ENCODE measurements around the gene TMEM191C.
"Not testable (repeated sequence)": the region's sequence is repeated elsewhere in the genome, so short reads cannot be mapped to it uniquely, and the experiment has no call there.

Gene TMEM191C

DNA sequence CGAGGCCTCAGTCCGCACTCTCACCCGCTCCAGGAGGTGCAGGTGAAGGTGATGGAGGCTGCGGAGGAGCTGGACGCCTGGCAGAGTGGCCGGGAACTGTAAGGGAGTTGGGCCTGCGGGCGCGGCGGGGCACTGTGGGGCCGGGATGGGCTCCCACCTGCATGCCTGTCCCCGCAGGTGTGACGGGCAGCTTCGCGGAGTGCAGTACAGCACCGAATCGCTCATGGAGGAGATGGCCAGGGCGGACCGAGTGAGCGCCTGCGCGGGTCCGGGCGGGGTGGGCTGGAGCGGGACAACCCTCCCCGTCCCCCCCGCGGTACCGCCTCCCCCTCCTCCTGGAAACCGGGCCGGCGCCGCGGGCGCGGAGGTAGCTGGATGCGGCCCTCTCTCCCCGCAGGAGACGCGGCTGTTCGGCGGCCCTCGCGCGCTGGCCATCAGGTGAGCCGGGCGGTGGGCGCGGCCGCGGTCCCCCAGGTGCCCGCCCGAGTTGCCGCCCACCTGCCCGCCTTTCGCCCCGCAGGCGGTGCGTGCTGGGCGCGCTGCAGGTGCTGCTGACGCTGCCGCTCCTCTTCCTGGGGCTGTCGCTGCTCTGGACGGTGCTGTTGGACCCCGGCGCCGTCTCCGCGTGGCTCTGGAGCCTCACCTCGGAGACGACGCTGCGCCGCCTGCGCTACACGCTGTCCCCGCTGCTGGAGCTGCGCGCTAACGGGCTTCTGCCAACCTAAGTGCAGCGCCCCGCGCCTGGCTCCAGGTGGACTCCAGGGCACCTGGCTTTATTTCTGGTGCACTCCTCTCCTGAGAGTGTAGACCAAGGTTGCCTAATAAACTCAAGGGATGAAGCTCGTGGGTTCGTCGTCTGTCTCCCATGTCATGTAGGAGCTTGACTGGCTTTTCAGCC is 2.2 kb downstream of the TMEM191C start:
- not testable (repeated sequence) for H3K9me3 Mint-ChIP-seq, H3K27ac Mint-ChIP-seq

DNA sequence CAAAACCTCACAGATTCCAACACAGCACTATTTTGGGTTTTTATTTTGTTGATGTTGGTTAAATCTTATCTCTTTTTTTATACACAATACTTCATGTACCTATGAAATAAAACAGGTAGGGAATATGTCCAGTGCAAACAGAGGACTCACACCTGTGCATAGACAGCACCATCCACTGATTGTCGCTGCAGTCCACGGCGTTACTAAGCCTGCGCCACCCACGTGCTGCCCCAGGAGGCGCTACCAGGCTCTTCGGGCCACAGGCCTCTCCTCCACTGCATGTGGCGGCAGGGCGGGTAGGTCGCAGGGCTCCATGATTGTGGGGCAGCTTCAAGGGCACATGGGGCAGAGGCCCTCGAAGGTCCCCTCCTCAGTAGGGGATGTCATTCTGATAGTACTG is 5.8 kb downstream of the TMEM191C start:
- H3K4me3 Mint-ChIP-seq; H3K9me3 Mint-ChIP-seq; H3K36me3 Mint-ChIP-seq (ENCODE audit: low read depth); H3K27ac Mint-ChIP-seq; H3K4me1 Mint-ChIP-seq; H3K27me3 Mint-ChIP-seq (ENCODE audit: low read depth): not testable (repeated sequence)

More for the DNA sequence above, 2.2 kb downstream of the TMEM191C start:
- H3K4me1 Mint-ChIP-seq; H3K36me3 Mint-ChIP-seq (ENCODE audit: low read depth); H3K27me3 Mint-ChIP-seq (ENCODE audit: low read depth); H3K4me3 Mint-ChIP-seq: not testable (repeated sequence)

DNA sequence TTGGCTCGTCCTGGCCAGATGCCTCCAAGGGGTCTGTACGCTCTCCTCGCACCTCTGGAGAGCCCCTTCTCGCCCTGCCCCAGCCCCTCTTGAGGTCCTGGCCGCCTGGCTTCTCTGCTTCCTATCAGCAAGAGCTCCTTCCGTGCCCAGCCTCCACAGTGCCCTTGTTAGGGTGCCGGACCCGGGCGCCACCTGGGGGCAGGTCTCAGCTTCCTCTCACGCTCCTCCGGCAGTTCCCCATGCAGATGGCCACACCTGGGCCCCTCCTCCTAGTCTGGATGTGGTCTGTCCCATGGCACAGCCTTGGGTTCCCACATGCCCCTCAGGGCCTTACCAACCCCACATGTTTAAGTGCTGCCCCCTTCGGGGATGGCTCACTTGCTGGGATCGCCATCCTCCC is 6.5 kb downstream of the TMEM191C start:
- not testable (repeated sequence) for H3K36me3 Mint-ChIP-seq (ENCODE audit: low read depth); H3K9me3 Mint-ChIP-seq; H3K27ac Mint-ChIP-seq; H3K4me1 Mint-ChIP-seq; H3K27me3 Mint-ChIP-seq (ENCODE audit: low read depth); H3K4me3 Mint-ChIP-seq

DNA sequence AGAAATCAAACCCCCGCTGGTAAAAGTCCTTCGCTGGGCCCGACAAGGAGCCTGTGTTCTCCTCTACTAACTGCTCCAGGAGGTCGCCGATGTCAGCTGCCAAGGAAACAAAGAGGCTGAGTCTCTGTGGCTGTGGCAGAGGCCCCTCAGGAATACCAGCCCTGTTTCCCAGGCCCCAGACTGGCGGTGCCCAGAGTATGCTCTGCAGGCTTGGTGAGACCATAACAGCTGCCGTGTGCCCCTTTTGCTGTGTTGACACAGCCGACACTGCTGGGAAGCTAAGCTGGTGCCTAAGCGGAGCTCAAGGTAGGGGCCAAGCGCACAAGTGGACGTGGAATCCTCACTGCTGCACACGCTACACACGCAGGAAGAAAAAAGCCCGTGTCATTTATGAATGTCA is 16.9 kb downstream of the TMEM191C start:
- not testable (repeated sequence) for H3K27me3 Mint-ChIP-seq (ENCODE audit: low read depth); H3K4me1 Mint-ChIP-seq; H3K9me3 Mint-ChIP-seq; H3K36me3 Mint-ChIP-seq (ENCODE audit: low read depth); H3K27ac Mint-ChIP-seq; H3K4me3 Mint-ChIP-seq

DNA sequence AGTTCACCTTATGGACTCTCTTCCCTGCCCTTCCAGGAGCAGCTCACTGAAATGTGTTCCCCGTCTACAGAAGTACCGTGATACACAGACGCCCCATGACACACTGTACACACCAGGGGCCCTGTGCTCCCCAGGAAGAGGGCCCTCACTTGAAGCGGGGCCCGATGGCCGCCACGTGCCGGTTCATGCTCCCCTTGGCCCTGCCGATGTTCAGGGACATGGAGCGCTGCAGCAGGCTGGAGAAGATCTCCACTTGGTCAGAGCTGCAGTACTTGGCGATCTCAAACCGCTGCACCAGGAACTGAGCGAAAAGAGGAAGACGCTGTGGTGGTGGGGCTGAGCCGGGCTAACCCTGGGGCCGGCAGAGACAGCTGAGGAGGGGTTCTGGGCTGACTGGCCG is 20.5 kb downstream of the TMEM191C start:
- H3K4me3 Mint-ChIP-seq; H3K4me1 Mint-ChIP-seq; H3K27me3 Mint-ChIP-seq (ENCODE audit: low read depth): not testable (repeated sequence)

DNA sequence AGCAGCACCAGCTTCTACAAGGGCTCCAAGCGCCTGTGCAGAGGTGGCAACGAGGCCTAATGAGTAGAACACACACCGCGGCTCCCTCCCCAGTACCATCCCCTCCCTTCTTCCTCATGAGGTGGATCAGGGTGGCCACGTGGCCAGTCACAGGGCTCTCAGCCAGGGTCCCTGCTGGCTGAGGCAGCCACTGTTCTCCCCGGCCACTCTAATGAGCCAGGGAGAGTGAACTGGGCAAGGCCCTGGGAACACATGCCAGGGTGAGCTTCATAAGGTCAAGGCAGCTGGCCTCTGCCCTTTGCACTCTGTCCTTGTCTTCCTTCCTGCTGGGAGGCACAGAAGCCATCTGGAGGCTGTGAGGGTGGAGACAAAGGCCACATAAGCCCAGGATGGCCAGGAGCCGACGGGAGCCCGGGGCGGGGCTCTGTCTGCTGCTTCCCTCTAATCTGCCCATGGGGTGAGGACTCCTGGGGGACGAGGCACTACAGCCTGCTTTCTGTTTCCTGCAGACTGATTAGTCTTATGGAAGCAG is 22.0 kb downstream of the TMEM191C start:
- H3K36me3 Mint-ChIP-seq (ENCODE audit: low read depth); H3K9me3 Mint-ChIP-seq; H3K4me1 Mint-ChIP-seq; H3K27ac Mint-ChIP-seq; H3K27me3 Mint-ChIP-seq (ENCODE audit: low read depth); H3K4me3 Mint-ChIP-seq: not testable (repeated sequence)

More for the DNA sequence above, 20.5 kb downstream of the TMEM191C start:
- not testable (repeated sequence) for H3K36me3 Mint-ChIP-seq (ENCODE audit: low read depth); H3K9me3 Mint-ChIP-seq; H3K27ac Mint-ChIP-seq

DNA sequence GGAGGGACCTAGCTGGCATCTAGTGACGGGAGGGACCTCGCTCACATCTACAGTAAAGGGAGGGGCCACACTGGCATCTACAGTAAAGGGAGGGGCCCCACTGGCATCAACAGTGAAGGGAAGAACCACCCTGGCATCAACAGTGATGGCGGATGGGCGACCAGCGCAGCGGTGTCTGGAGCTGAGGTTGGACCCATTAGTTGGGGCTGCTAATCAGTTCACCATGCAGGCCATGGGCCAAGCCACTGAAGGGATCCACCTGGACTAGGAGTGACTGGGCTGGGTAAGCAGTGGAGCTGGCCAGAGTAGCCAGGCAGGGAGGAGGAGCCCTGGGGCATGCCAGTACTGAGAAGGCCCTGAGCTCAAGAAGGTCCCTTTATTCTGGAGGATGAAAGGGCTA is 23.4 kb downstream of the TMEM191C start:
- H3K4me3 Mint-ChIP-seq; H3K27me3 Mint-ChIP-seq (ENCODE audit: low read depth); H3K9me3 Mint-ChIP-seq; H3K4me1 Mint-ChIP-seq; H3K27ac Mint-ChIP-seq; H3K36me3 Mint-ChIP-seq (ENCODE audit: low read depth): not testable (repeated sequence)

DNA sequence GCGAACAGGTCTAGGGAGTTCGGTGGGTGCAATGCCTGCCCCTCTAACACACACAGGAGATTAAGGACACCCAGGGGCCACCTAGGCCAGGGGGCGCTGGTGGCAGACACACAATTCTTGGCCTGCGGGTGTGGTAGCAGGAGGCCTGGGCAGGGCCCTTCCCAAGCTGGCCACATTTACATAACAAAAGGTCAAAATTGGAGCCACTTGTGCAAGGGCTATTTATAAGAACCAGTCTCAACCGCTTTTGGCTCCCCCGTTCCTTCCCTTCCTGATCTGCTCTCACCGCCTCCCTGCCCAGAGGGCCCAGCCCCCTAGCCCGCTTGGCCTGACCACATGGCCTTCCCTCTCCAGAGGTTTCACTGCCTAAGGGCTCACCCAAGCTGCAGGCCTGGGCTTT is 25.1 kb downstream of the TMEM191C start:
- not testable (repeated sequence) for H3K9me3 Mint-ChIP-seq; H3K4me1 Mint-ChIP-seq; H3K4me3 Mint-ChIP-seq; H3K27me3 Mint-ChIP-seq (ENCODE audit: low read depth); H3K36me3 Mint-ChIP-seq (ENCODE audit: low read depth); H3K27ac Mint-ChIP-seq

DNA sequence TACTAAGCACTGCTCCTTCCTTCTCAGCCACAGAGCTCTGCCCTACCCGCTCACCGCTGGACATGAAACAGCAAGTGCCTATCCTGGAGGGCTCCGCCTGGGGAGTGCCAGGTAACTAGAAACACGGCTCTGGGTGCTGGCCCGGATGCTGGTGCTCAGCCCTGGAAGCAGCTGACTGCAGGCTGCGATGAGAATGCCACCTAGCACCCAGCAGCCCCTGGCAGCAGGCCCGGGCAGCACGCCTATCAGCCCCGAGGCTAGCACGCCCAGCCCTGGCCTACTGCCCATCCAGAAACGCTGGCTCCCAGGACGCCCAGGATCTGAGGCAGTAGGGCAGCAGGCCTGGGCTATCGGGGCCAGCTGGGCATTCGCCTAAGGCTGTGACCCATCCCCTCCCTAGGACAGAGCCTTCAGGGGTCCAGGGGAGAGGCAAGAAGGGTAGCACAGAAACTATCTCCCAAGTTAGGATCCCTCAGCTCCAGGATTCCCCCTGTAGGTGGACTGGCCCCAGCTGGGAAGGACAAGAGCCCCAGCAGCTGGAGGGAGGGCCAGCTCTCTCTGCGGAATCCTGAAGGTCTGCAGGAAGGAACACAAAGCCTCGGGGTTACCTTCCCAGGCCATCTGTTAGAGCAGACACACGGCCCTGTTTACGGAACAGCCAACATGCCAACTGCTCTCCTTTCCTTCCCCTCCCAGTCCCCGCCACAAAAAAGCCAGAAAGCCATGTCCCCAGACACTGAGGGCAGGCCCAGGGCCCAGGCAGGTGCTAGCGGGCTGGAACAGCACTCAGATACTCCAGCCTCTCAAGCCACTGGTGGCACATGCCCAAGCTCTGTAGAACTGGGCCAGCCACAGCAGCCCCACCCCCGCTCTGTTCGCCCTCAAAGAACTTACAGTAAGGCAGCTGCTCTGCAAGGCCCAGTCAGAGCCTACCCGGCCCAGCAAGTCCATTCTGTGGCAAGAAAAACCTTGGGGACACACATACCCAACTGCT is 26.9 kb downstream of the TMEM191C start:
- H3K27me3 Mint-ChIP-seq (ENCODE audit: low read depth); H3K4me1 Mint-ChIP-seq; H3K27ac Mint-ChIP-seq; H3K36me3 Mint-ChIP-seq (ENCODE audit: low read depth); H3K4me3 Mint-ChIP-seq; H3K9me3 Mint-ChIP-seq: not testable (repeated sequence)

DNA sequence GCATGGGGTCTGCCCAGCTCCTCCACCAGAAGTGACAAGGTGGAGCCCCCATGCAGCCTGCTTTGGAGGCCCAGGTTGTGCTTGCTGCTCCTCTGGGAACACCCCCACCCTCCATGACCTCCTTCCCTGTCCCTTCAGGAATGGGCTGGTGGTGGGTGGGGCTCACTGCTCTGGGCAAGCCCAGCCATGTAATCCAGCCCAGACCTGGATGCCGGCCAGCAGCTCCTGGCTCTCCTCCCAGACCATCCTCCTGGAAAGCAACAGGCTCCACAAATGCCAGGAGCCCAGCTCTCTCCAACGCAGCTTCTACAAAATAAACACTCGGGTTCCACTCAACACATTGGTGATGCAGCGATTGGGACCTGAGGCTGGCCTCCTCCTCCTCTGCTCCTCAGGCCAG is 30.8 kb downstream of the TMEM191C start:
- not testable (repeated sequence) for H3K36me3 Mint-ChIP-seq (ENCODE audit: low read depth); H3K4me3 Mint-ChIP-seq; H3K27me3 Mint-ChIP-seq (ENCODE audit: low read depth); H3K9me3 Mint-ChIP-seq; H3K4me1 Mint-ChIP-seq; H3K27ac Mint-ChIP-seq

DNA sequence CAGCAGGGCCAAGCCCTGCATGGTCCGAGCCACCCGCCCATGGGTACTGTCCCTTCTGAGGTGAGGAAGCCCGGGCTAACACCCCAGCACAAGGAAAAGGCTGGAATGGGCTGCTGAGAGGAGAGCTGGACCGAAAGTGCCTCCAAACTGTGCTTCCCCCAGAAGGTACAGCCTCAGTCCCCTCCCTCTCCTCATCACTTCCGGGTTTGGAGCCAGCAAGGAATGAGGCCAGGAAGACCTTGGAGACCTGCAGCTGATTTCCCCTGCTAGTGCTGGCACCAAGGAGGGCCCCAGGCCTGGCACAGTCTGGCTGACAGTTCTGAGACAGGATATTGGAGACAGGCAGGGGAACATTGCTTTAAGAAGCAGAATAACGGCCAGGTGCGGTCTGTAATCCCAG is 31.3 kb downstream of the TMEM191C start:
- H3K4me1 Mint-ChIP-seq; H3K36me3 Mint-ChIP-seq (ENCODE audit: low read depth); H3K27me3 Mint-ChIP-seq (ENCODE audit: low read depth); H3K9me3 Mint-ChIP-seq; H3K27ac Mint-ChIP-seq; H3K4me3 Mint-ChIP-seq: not testable (repeated sequence)

DNA sequence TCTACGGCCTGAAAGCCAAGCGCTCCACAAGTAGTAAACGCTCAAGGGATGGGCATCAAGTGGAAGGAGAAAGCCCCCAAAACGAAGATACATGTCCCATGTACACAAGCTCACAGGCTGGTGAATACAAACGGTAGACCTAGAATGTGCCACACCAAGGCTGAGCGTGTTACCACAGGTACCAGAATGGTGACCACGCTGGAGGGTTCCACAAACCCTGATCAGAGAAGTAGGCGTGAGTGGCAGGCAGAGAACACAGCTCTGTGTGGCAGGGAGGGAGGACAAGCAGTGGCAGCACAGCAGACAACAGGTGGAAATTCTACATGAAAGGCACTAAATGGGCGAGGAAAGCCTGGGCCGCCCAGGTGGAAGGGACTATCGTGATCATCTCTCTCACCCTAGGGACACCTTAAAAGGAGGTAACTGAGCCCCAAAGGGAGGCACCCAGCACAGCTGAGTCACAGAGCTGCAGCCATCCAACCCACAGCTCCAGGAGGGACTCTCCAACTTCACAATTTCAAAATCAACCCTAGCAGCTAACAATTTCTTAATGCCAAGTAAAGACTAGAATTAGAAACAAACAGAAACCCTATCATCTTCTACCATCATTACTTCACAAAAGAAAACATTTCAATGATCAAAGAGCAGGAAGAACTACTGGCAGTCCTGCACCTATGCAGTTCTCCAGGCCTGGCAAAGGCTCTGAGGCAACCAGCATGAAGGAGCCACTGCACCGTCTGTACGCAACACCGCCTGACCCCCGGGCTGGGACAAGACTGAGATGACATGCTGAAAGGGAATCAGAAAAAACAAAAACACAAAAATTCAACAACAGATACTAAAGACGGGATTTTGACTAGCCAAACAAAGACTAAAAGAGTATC is 32.7 kb downstream of the TMEM191C start:
- not testable (repeated sequence) for H3K36me3 Mint-ChIP-seq (ENCODE audit: low read depth); H3K4me1 Mint-ChIP-seq; H3K27ac Mint-ChIP-seq; H3K4me3 Mint-ChIP-seq; H3K27me3 Mint-ChIP-seq (ENCODE audit: low read depth); H3K9me3 Mint-ChIP-seq

DNA sequence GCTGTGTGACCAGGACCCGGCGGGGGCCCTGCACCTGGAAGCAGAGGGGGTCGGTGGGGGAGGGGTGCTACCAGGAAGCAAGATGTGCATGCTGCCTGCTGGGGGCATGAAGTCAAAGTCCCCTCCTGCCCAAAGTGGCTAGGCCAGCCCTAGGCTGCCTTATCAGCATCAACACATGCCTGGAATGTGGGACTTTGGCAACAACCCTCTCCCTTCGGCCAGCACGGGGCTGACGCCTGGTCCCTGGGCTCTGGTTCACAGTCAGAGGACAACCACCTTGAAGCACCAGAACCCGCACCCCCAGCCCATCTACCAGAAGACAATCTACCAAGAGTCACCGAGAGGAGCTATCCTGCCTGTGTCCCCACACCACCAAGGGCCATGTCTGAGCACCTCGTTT is 43.2 kb downstream of the TMEM191C start:
- not testable (repeated sequence) for H3K36me3 Mint-ChIP-seq (ENCODE audit: low read depth); H3K27ac Mint-ChIP-seq; H3K27me3 Mint-ChIP-seq (ENCODE audit: low read depth); H3K4me3 Mint-ChIP-seq; H3K9me3 Mint-ChIP-seq; H3K4me1 Mint-ChIP-seq

DNA sequence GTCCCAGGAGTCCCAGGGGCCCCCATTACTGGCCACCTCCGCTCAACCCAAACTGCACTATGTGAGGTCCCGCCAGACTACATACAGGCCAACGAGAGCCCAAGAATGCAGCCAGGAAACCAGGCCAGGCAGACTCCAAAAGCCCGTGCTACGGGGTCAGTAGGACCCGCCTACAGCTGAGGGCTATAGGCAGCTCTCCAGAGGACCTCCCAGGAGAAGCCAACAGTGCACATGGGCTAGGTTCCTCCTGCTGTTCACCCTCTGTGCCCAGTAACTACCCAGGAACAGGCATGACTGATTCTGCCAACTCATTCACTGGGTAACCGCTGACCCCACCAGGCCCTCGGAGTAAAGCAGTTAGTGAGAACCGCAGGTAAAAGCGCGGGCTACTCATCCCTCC is 44.8 kb downstream of the TMEM191C start:
- H3K4me3 Mint-ChIP-seq = peak overlapping the region in 1 of 3 experiments; percentile 52
- not testable (repeated sequence) for H3K36me3 Mint-ChIP-seq (ENCODE audit: low read depth); H3K9me3 Mint-ChIP-seq

More for the DNA sequence above, 44.8 kb downstream of the TMEM191C start:
- H3K4me1 Mint-ChIP-seq; H3K27me3 Mint-ChIP-seq (ENCODE audit: low read depth): not testable (repeated sequence)
- peak overlapping the region; percentile 61 to 89 (median 73) for H3K27ac Mint-ChIP-seq
